ENCODE measurements around the gene HSDL1. TPM values are rescaled to one million over a fixed set of nuclear protein-coding genes. Genes with fewer than 3 reads are reported as not detected.

Gene HSDL1
- total and polyA plus RNA-seq, 2 donors (not counting 1 experiment from before 2014, with no cell fraction given), result 23.6 to 24.8 TPM

- H3K4me2 ChIP-seq (ENCODE audit: extremely low read depth, insufficient read depth, low read length), result no peak overlapping the region
- DNase-seq (ENCODE audit: low read depth in 2 of 2), result peak; percentile 32 to 54
- no peaks in the 10 kb centered on the region for H3K36me3 ChIP-seq (ENCODE audit: control insufficient read depth, insufficient read depth, low read length)
- H3K9me3 ChIP-seq (ENCODE audit: control insufficient read depth, insufficient read depth, low read depth, low read length), result no peaks in the 10 kb centered on the region
- H3K27ac ChIP-seq (ENCODE audit: insufficient read depth, low read length), result no peak overlapping the region
- H2AFZ ChIP-seq (ENCODE audit: low read length), result no peak overlapping the region
- H3K4me3 ChIP-seq (replicated peaks in 1 of 4; ENCODE audit: control extremely low read depth in 1 of 4, insufficient read depth in 1 of 4, low read depth in 3 of 4, low read length in 4 of 4), result no peak overlapping the region
- no peaks in the 10 kb centered on the region for H4K20me1 ChIP-seq (ENCODE audit: control insufficient read depth, extremely low read depth, insufficient read depth, low read length)
- peaks cover 18% of the 10 kb centered on the region for H3K27me3 ChIP-seq (ENCODE audit: control insufficient read depth, insufficient read depth, low read length)
- H3K79me2 ChIP-seq (ENCODE audit: control insufficient read depth, insufficient read depth, low read length), result no peaks in the 10 kb centered on the region
- TF ChIP-seq, protein P1, sequence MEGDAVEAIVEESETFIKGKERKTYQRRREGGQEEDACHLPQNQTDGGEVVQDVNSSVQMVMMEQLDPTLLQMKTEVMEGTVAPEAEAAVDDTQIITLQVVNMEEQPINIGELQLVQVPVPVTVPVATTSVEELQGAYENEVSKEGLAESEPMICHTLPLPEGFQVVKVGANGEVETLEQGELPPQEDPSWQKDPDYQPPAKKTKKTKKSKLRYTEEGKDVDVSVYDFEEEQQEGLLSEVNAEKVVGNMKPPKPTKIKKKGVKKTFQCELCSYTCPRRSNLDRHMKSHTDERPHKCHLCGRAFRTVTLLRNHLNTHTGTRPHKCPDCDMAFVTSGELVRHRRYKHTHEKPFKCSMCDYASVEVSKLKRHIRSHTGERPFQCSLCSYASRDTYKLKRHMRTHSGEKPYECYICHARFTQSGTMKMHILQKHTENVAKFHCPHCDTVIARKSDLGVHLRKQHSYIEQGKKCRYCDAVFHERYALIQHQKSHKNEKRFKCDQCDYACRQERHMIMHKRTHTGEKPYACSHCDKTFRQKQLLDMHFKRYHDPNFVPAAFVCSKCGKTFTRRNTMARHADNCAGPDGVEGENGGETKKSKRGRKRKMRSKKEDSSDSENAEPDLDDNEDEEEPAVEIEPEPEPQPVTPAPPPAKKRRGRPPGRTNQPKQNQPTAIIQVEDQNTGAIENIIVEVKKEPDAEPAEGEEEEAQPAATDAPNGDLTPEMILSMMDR (conservative IDR thresholded peaks at IDR 0.05 in 1 of 2, IDR thresholded peaks at IDR 0.05 in 1 of 2; ENCODE audit: low read depth in 1 of 2, low read length in 2 of 2), result peak in 1 of 2 donors; percentile 28
- TF ChIP-seq EZH2 (IDR thresholded peaks at IDR 0.05; ENCODE audit: low read length, missing control alignments), result no peak
- H3K9ac ChIP-seq (ENCODE audit: insufficient read depth, low read length), result no peak overlapping the region
- H3K4me1 ChIP-seq (ENCODE audit: control insufficient read depth, extremely low read depth, insufficient read depth, low read length), result no peaks in the 10 kb centered on the region
These were observed 11.4 kb upstream of the HSDL1 start for GRCh38 chr16:84156342-84156784.

DNA sequence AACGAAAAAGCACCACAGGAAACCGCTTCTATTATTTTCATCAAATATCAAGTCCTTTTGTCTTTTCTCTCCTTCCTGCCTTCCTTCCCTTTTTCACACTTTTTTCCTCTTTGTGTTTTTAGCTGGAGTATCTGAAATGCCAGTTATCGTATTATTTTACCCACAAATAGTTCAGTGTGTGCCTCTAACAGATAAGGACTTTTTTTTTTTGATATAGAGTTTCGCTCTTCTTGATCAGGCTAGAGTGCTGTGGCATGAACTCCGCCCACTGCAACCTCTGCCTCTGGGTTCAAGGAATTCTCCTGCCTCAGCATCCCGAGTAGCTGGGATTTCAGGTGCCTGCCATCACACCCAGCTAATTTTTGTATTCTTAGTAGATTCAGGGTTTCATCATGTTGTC lies 10.8 kb upstream of the HSDL1 start:
- H2AFZ ChIP-seq (ENCODE audit: low read length), result no peak overlapping the region
- H3K4me3 ChIP-seq (replicated peaks in 1 of 4; ENCODE audit: control extremely low read depth in 1 of 4, insufficient read depth in 1 of 4, low read depth in 3 of 4, low read length in 4 of 4), result no peak overlapping the region
- no peaks in the 10 kb centered on the region for H3K36me3 ChIP-seq (ENCODE audit: control insufficient read depth, insufficient read depth, low read length)
- no peaks in the 10 kb centered on the region for H3K79me2 ChIP-seq (ENCODE audit: control insufficient read depth, insufficient read depth, low read length)
- no peak for TF ChIP-seq EZH2 (IDR thresholded peaks at IDR 0.05; ENCODE audit: low read length, missing control alignments)
- TF ChIP-seq, protein P1 (conservative IDR thresholded peaks at IDR 0.05 in 1 of 2, IDR thresholded peaks at IDR 0.05 in 1 of 2; ENCODE audit: low read depth in 1 of 2, low read length in 2 of 2), result no peak
- DNase-seq (ENCODE audit: low read depth in 2 of 2), result no peak
- no peak overlapping the region for H3K9ac ChIP-seq (ENCODE audit: insufficient read depth, low read length)
- no peak overlapping the region for H3K27ac ChIP-seq (ENCODE audit: insufficient read depth, low read length)
- H3K4me1 ChIP-seq (ENCODE audit: control insufficient read depth, extremely low read depth, insufficient read depth, low read length), result no peaks in the 10 kb centered on the region
- no peak overlapping the region for H3K4me2 ChIP-seq (ENCODE audit: extremely low read depth, insufficient read depth, low read length)
- H3K9me3 ChIP-seq (ENCODE audit: control insufficient read depth, insufficient read depth, low read depth, low read length), result no peaks in the 10 kb centered on the region
- H3K27me3 ChIP-seq (ENCODE audit: control insufficient read depth, insufficient read depth, low read length), result peaks cover 18% of the 10 kb centered on the region
- no peaks in the 10 kb centered on the region for H4K20me1 ChIP-seq (ENCODE audit: control insufficient read depth, extremely low read depth, insufficient read depth, low read length)

DNA sequence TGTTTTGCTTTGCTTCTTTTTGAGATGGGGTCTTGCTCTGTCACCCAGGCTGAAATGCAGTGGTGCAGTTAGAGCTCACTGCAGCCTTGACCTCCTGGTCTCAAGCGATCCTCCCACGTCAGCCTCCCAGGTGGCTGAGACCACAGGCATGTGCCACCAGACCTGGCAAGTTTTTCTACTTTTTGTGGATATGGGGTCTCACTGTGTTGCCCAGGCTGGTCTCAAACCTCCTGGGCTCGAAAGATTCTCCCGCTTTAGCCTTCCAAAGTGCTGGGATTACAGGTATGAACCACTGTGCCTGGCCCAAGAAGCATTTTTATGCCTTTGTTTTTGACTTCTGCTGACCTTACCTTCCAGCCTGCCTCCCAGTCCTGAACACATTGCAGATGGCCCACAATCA lies 10.2 kb upstream of the HSDL1 start:
- no peak overlapping the region for H3K4me2 ChIP-seq (ENCODE audit: extremely low read depth, insufficient read depth, low read length)
- H4K20me1 ChIP-seq (ENCODE audit: control insufficient read depth, extremely low read depth, insufficient read depth, low read length), result no peaks in the 10 kb centered on the region
- TF ChIP-seq, protein P1 (conservative IDR thresholded peaks at IDR 0.05 in 1 of 2, IDR thresholded peaks at IDR 0.05 in 1 of 2; ENCODE audit: low read depth in 1 of 2, low read length in 2 of 2), result no peak
- TF ChIP-seq EZH2 (IDR thresholded peaks at IDR 0.05; ENCODE audit: low read length, missing control alignments), result no peak
- no peak for DNase-seq (ENCODE audit: low read depth in 2 of 2)
- H3K4me3 ChIP-seq (replicated peaks in 1 of 4; ENCODE audit: control extremely low read depth in 1 of 4, insufficient read depth in 1 of 4, low read depth in 3 of 4, low read length in 4 of 4), result no peak overlapping the region
- H3K27me3 ChIP-seq (ENCODE audit: control insufficient read depth, insufficient read depth, low read length), result peaks cover 18% of the 10 kb centered on the region
- H2AFZ ChIP-seq (ENCODE audit: low read length), result no peak overlapping the region
- no peak overlapping the region for H3K27ac ChIP-seq (ENCODE audit: insufficient read depth, low read length)
- H3K9ac ChIP-seq (ENCODE audit: insufficient read depth, low read length), result no peak overlapping the region
- H3K4me1 ChIP-seq (ENCODE audit: control insufficient read depth, extremely low read depth, insufficient read depth, low read length), result no peaks in the 10 kb centered on the region
- no peaks in the 10 kb centered on the region for H3K79me2 ChIP-seq (ENCODE audit: control insufficient read depth, insufficient read depth, low read length)
- no peaks in the 10 kb centered on the region for H3K36me3 ChIP-seq (ENCODE audit: control insufficient read depth, insufficient read depth, low read length)
- no peaks in the 10 kb centered on the region for H3K9me3 ChIP-seq (ENCODE audit: control insufficient read depth, insufficient read depth, low read depth, low read length)

Measured in fibroblast of lung (primary cell).